Suprapubic skin (tissue), 4 donors: ENCODE results near the gene COQ10A. TPM values are rescaled to one million over a fixed set of nuclear protein-coding genes. Genes with fewer than 3 reads are reported as not detected.

Experiments
- DNase-seq, 2 donors: peaks; one replicate each; pipeline ENCODE4 v3.0.0-alpha.2; 2019; ENCODE audit warnings: low spot score in 2 of 2
- H3K27ac ChIP-seq: fragments of 200-600 bp; sonication (generic); one replicate; pipeline ENCODE4 v1.5.1; 2019
- H3K27me3 ChIP-seq: fragments of 200-600 bp; sonication (generic); one replicate; pipeline ENCODE4 v1.5.1; 2019
- H3K36me3 ChIP-seq: fragments of 200-600 bp; sonication (generic); one replicate; pipeline ENCODE4 v1.5.1; 2019
- H3K4me1 ChIP-seq: fragments of 200-600 bp; sonication (generic); one replicate; pipeline ENCODE4 v1.5.1; 2019
- H3K4me3 ChIP-seq: fragments of 200-600 bp; sonication (generic); one replicate; pipeline ENCODE4 v1.5.1; 2019; ENCODE audit warnings: mild to moderate bottlenecking
- H3K9me3 ChIP-seq: fragments of 200-600 bp; sonication (generic); one replicate; pipeline ENCODE4 v1.5.1; 2019
- EP300 ChIP-seq: sonication (generic); formaldehyde crosslinking; IDR thresholded peaks from one replicate; pipeline ENCODE4 v1.6.1; 2017; ENCODE audit warnings: antibody characterized with exemption
- POLR2A ChIP-seq, 2 donors: fragments of 450-650 bp; IDR thresholded peaks; one replicate each; pipeline ENCODE4 v1.6.1; 2017; ENCODE audit warnings: antibody characterized with exemption in 2 of 2, mild to moderate bottlenecking in 2 of 2, moderate library complexity in 2 of 2
- POLR2AphosphoS5 ChIP-seq, 3 donors: sonication (generic); formaldehyde crosslinking; IDR thresholded peaks; one replicate each; pipeline ENCODE4 v1.6.1; 2017; ENCODE audit warnings: antibody characterized with exemption in 3 of 3
- WGBS: methylation state at CpG from one replicate; pipeline ENCODE4 v1.1.5; 2018; 5-methylcytosine and 5-hydroxymethylcytosine counted together
- total RNA-seq, 4 donors: library from RNA; depleted of rRNA; stranded (reverse); fragments of >200 nt; gene quantifications; one replicate each; pipeline ENCODE4 v1.1.0, GENCODE V29; 2016
- TF ChIP-seq, protein P1 (sequence below), 2 donors: fragments of 200-600 bp in 1 of 2; fragments of 450-650 bp in 1 of 2; sonication (generic) in 1 of 2; IDR thresholded peaks; one replicate each; pipeline ENCODE4 v1.5.1; 2016 to 2019; ENCODE audit warnings: antibody characterized with exemption in 2 of 2, mild to moderate bottlenecking in 1 of 2, moderate library complexity in 1 of 2

The COQ10A gene
- total RNA-seq = 10 to 100 TPM in 1 of 4 donors, 1 to 10 TPM in 3; 3.4 to 17.0 (median 7.6) TPM

GRCh38 chr12:56266693-56267442 is at the start of gene COQ10A:
COQ10A (plus strand) TSS chr12:56266942; CDS start chr12:56267119, 177 bp downstream.
- peaks cover 16% of the 10 kb centered on the region for H3K4me1 ChIP-seq
- peak in 2 of 3 donors; percentile 7 to 27 for TF ChIP-seq POLR2AphosphoS5 (IDR thresholded peaks at IDR 0.05)
- no peak for TF ChIP-seq EP300
- TF ChIP-seq, protein P1, sequence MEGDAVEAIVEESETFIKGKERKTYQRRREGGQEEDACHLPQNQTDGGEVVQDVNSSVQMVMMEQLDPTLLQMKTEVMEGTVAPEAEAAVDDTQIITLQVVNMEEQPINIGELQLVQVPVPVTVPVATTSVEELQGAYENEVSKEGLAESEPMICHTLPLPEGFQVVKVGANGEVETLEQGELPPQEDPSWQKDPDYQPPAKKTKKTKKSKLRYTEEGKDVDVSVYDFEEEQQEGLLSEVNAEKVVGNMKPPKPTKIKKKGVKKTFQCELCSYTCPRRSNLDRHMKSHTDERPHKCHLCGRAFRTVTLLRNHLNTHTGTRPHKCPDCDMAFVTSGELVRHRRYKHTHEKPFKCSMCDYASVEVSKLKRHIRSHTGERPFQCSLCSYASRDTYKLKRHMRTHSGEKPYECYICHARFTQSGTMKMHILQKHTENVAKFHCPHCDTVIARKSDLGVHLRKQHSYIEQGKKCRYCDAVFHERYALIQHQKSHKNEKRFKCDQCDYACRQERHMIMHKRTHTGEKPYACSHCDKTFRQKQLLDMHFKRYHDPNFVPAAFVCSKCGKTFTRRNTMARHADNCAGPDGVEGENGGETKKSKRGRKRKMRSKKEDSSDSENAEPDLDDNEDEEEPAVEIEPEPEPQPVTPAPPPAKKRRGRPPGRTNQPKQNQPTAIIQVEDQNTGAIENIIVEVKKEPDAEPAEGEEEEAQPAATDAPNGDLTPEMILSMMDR (IDR thresholded peaks at IDR 0.05) = peak; percentile 34 to 63
- peak in 1 of 2 donors; percentile 65 for TF ChIP-seq POLR2A (IDR thresholded peaks at IDR 0.05)
- peaks cover 16% of the 10 kb centered on the region for H3K36me3 ChIP-seq
- no peaks in the 10 kb centered on the region for H3K27me3 ChIP-seq
- H3K27ac ChIP-seq = peak within 1 kb of the TSS; percentile 88
- WGBS = under 1% methylated on average over 41 of the region's 68 CpGs
- no peaks in the 10 kb centered on the region for H3K9me3 ChIP-seq
- DNase-seq = peak; percentile 94
- H3K4me3 ChIP-seq = peak within 1 kb of the TSS; percentile 63

GRCh38 chr12:56219840-56220239 is 46.9 kb upstream of the COQ10A start:
- H3K9me3 ChIP-seq = no peaks in the 10 kb centered on the region
- H3K4me3 ChIP-seq = peak overlapping the region; percentile 85
- no peak overlapping the region for H3K27ac ChIP-seq
- DNase-seq = no peak
- no peaks in the 10 kb centered on the region for H3K27me3 ChIP-seq
- TF ChIP-seq POLR2A (IDR thresholded peaks at IDR 0.05) (no peak), EP300 (no peak), POLR2AphosphoS5 (IDR thresholded peaks at IDR 0.05) (no peak)
- TF ChIP-seq, protein P1 (IDR thresholded peaks at IDR 0.05) = no peak
- 95% methylated on average over 9 of the region's 9 CpGs for WGBS
- H3K4me1 ChIP-seq = peaks cover 38% of the 10 kb centered on the region
- peaks cover 11% of the 10 kb centered on the region for H3K36me3 ChIP-seq

DNA sequence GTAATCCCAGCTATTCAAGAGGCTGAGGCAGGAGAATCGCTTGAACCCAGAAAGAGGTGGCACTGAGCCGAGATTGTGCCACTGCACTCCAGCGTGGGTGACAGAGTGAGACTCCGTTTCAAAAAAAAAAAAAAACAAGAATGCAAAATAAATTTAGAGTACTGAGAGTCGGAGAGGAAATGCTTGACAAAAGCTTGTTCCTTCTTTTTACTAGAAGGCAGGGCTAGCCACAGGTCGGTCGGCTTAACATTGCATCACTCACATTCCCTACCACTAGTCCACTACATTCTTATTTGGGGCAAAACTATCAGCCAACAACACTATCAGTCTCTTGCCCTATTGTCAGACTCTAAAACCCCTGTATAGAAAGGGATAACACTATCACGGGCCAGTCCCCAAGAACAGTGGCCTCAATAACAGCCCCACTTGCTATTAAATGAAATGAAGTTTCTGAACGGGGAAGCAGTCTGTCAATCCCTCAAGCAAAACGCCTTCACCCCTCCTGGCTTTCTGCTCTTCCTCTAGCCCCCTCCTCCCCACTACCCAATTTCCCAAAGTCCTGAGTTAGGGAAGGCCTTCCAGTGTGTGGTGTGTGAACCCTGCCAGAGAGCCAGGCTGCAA is 46.0 kb upstream of the COQ10A start:
- peaks cover 42% of the 10 kb centered on the region for H3K4me1 ChIP-seq
- no peaks in the 10 kb centered on the region for H3K9me3 ChIP-seq
- peaks cover 5% of the 10 kb centered on the region for H3K36me3 ChIP-seq
- WGBS = 4% methylated on average over 10 of the region's 10 CpGs
- DNase-seq = no peak
- no peaks in the 10 kb centered on the region for H3K27me3 ChIP-seq
- no peak for TF ChIP-seq POLR2AphosphoS5 (IDR thresholded peaks at IDR 0.05)
- TF ChIP-seq, protein P1 (IDR thresholded peaks at IDR 0.05) = no peak
- TF ChIP-seq EP300 = no peak
- TF ChIP-seq POLR2A (IDR thresholded peaks at IDR 0.05) = no peak
- peak overlapping the region; percentile 85 for H3K4me3 ChIP-seq
- peak overlapping the region; percentile 97 for H3K27ac ChIP-seq

DNA sequence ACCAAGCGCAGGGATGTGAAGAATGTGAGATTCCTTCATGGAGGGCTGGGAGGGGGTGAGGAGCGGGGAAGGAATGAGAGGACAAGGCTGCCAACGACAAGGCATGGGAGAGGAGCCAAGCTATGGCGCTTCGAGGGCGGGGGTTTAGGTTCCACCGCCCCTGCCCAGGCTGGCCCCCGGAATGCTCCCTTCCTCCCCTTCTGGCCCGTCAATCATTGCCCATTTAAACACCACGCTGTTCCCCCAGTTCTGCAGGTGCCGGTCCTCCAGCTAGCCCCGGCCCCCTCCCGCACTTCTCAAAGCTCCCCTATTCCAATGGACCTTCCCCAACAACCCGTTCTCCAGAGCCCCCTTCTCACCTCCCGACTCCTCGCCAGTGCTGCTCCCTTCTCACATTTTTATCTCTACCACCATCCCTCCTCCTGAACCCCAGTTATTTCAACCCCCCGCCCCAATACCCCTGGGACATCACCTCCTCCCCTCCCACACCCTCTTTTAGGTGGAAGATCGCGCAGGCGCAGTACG is 45.4 kb upstream of the COQ10A start:
- Histone ChIP-seq H3K27me3 (no peaks in the 10 kb centered on the region), H3K36me3 (peaks cover 4% of the 10 kb centered on the region), H3K4me1 (peaks cover 42% of the 10 kb centered on the region), H3K4me3 (peak overlapping the region; percentile 85), H3K27ac (peak overlapping the region; percentile 97), H3K9me3 (no peaks in the 10 kb centered on the region)
- no peak for TF ChIP-seq POLR2AphosphoS5 (IDR thresholded peaks at IDR 0.05)
- TF ChIP-seq EP300 = no peak
- TF ChIP-seq POLR2A (IDR thresholded peaks at IDR 0.05) = no peak
- TF ChIP-seq, protein P1 (IDR thresholded peaks at IDR 0.05) = no peak
- peak in 1 of 2 donors; percentile 86 for DNase-seq
- under 1% methylated on average over 21 of the region's 21 CpGs for WGBS
